Measurements from ENCODE around the gene SOCS3. TPM values are rescaled to one million over a fixed set of nuclear protein-coding genes. Genes with fewer than 3 reads are reported as not detected.

Gene SOCS3
- total RNA-seq, 1 experiment from 2014 or later = 53.1 TPM

DNA sequence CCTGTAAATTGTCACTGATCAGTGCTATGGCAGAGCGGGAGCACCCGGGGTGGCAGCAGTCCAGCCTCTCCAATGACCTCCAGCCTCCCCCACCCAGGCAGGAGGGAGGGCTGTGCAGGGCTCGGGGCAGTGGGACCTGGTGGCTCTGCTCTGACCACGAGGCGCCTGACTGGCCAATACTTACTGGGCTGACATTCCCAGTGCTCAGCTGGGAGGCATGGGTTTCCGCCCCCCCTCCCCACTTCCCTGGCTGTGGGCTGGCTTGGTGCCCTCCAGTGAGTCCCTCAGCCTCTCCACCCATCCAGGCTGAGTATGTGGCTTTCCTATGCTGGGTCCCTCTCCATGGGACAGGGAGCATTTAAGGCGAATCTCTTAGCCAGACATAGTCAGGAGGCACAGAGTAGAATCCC, 2.7 kb downstream of the SOCS3 start:
- H3K9me3 ChIP-seq (ENCODE audit: control insufficient read depth, insufficient read depth, low read depth, low read length) = no peaks in the 10 kb centered on the region
- peaks cover 56% of the 10 kb centered on the region for H3K4me1 ChIP-seq (ENCODE audit: control insufficient read depth, insufficient read depth, low read length)
- intact Hi-C loops (cut with micrococcal nuclease; ENCODE audit: unreplicated experiment) = no loop called here
- ChIA-PET POLR2A (no interaction called here), CTCF (no interaction called here)
- BruUV-seq (replicated peaks) = TSS peak; percentile 92
- H3K4me3 ChIP-seq (ENCODE audit: low read depth in 2 of 2, low read length in 2 of 2) = peak overlapping the region; percentile 81 to 98
- H3K36me3 ChIP-seq (ENCODE audit: control insufficient read depth, insufficient read depth, low read length) = peaks cover 10% of the 10 kb centered on the region; the same call in 1 of the 2 replicates
- no peaks in the 10 kb centered on the region for H3K27me3 ChIP-seq (ENCODE audit: control insufficient read depth, insufficient read depth, low read length)
- ATAC-seq (peak; percentile 2; the same call in 1 of the 2 replicates), DNase-seq (ENCODE audit: low read depth, low spot score) (no peak)
- TF ChIP-seq POLR2AphosphoS5 (IDR thresholded peaks at IDR 0.05; ENCODE audit: low read depth, low read length) = peak; percentile 62; the same call in 1 of the 2 replicates
- TF ChIP-seq SIN3A (IDR thresholded peaks at IDR 0.05; ENCODE audit: borderline replicate concordance, insufficient read depth, low read depth, low read length) = peak; percentile 51; the same call in 1 of the 2 replicates
- TF ChIP-seq CTCF (IDR thresholded peaks at IDR 0.05) = no peak
- TF ChIP-seq, protein P1, sequence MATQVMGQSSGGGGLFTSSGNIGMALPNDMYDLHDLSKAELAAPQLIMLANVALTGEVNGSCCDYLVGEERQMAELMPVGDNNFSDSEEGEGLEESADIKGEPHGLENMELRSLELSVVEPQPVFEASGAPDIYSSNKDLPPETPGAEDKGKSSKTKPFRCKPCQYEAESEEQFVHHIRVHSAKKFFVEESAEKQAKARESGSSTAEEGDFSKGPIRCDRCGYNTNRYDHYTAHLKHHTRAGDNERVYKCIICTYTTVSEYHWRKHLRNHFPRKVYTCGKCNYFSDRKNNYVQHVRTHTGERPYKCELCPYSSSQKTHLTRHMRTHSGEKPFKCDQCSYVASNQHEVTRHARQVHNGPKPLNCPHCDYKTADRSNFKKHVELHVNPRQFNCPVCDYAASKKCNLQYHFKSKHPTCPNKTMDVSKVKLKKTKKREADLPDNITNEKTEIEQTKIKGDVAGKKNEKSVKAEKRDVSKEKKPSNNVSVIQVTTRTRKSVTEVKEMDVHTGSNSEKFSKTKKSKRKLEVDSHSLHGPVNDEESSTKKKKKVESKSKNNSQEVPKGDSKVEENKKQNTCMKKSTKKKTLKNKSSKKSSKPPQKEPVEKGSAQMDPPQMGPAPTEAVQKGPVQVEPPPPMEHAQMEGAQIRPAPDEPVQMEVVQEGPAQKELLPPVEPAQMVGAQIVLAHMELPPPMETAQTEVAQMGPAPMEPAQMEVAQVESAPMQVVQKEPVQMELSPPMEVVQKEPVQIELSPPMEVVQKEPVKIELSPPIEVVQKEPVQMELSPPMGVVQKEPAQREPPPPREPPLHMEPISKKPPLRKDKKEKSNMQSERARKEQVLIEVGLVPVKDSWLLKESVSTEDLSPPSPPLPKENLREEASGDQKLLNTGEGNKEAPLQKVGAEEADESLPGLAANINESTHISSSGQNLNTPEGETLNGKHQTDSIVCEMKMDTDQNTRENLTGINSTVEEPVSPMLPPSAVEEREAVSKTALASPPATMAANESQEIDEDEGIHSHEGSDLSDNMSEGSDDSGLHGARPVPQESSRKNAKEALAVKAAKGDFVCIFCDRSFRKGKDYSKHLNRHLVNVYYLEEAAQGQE (IDR thresholded peaks at IDR 0.05; ENCODE audit: insufficient read depth in 1 of 2, low read depth in 2 of 2, low read length in 1 of 2) = no peak
- no peak for TF ChIP-seq TCF7L2 (IDR thresholded peaks at IDR 0.05; ENCODE audit: low read depth, low read length)
- H3K27ac ChIP-seq (ENCODE audit: low read length) = peak overlapping the region; percentile 89
- in situ Hi-C loops (cut with HindIII; ENCODE audit: low pct_unique_long_range_greater_than_20kb, low sequenced_read_pairs) = no loop called here

GRCh38 chr17:78356101-78356713, 3.7 kb downstream of the SOCS3 start:
- peak overlapping the region; percentile 24 to 98 for H3K4me3 ChIP-seq (ENCODE audit: low read depth in 2 of 2, low read length in 2 of 2)

More at GRCh38 chr17:78356101-78356713, 3.7 kb downstream of the SOCS3 start:
- Histone ChIP-seq H3K9me3 (ENCODE audit: control insufficient read depth, insufficient read depth, low read depth, low read length) (no peaks in the 10 kb centered on the region), H3K36me3 (ENCODE audit: control insufficient read depth, insufficient read depth, low read length) (peaks cover 10% of the 10 kb centered on the region; the same call in 1 of the 2 replicates), H3K27me3 (ENCODE audit: control insufficient read depth, insufficient read depth, low read length) (no peaks in the 10 kb centered on the region), H3K27ac (ENCODE audit: low read length) (peak overlapping the region; percentile 98), H3K4me1 (ENCODE audit: control insufficient read depth, insufficient read depth, low read length) (peaks cover 63% of the 10 kb centered on the region)
- ATAC-seq (no peak), DNase-seq (ENCODE audit: low read depth, low spot score) (no peak)
- in situ Hi-C loops (cut with HindIII; ENCODE audit: low pct_unique_long_range_greater_than_20kb, low sequenced_read_pairs) = no loop called here
- POLR2A ChIA-PET = interaction anchor here (0.6 kb wide), 2 partner anchors 43 to 260 kb away, joined by 3 to 4 read pairs; no protein-coding TSS in a partner anchor
- BruUV-seq (replicated peaks) = no TSS peak
- CTCF ChIA-PET = interaction anchor here (0.5 kb wide), 1 partner anchor 14 kb away, joined by 10 read pairs; no protein-coding TSS in a partner anchor
- peak; percentile 91 for TF ChIP-seq POLR2AphosphoS5 (IDR thresholded peaks at IDR 0.05; ENCODE audit: low read depth, low read length)
- peak; percentile 56; the same call in 1 of the 2 replicates for TF ChIP-seq TCF7L2 (IDR thresholded peaks at IDR 0.05; ENCODE audit: low read depth, low read length)
- TF ChIP-seq, protein P1 (IDR thresholded peaks at IDR 0.05; ENCODE audit: insufficient read depth in 1 of 2, low read depth in 2 of 2, low read length in 1 of 2) = no peak
- TF ChIP-seq SIN3A (IDR thresholded peaks at IDR 0.05; ENCODE audit: borderline replicate concordance, insufficient read depth, low read depth, low read length) = 0 out of 2 replicates have a peak, but pooled peaks have one; percentile 34
- TF ChIP-seq CTCF (IDR thresholded peaks at IDR 0.05) = no peak
- intact Hi-C loops (cut with micrococcal nuclease; ENCODE audit: unreplicated experiment) = no loop called here
